CD4-positive, alpha-beta T cell (primary cell): ENCODE measurements around the gene DCP1B. TPM values are rescaled to one million over a fixed set of nuclear protein-coding genes. Genes with fewer than 3 reads are reported as not detected.

ENCODE experiments used
- ATAC-seq: fragments of 200-7000 bp; cut with Tn5 transposase; one replicate; pipeline ENCODE4 v1.10.0; 2022; ENCODE audit warnings: mild to moderate bottlenecking; ENCODE audit not compliant: poor library complexity
- CTCF ChIA-PET: fragments of 350-600 bp; sonication (Branson Sonifier 250); formaldehyde crosslinking; loops from one replicate; lab custom pipeline; 2021; ENCODE audit warnings: antibody characterized with exemption, inconsistent platforms; lab: Charles Lee
- POLR2A ChIA-PET: fragments of 350-600 bp; sonication (Branson Sonifier 250); formaldehyde crosslinking; loops from one replicate; lab custom pipeline; 2021; ENCODE audit warnings: antibody characterized with exemption, inconsistent platforms; lab: Charles Lee
- DNase-seq, 14 experiments: peaks; one replicate each; pipeline ENCODE4 v3.0.0-alpha.2; 2013 to 2020; ENCODE audit warnings: mixed read lengths in 2 of 14
- H3K27ac ChIP-seq, 2 donors: one replicate each; pipeline versions ENCODE4 v1.5.1 to v1.7.0; 2013; ENCODE audit warnings: low read length in 2 of 2, low read depth in 1 of 2, mild to moderate bottlenecking in 1 of 2
- H3K27me3 ChIP-seq, 2 experiments: 1 replicate in 1 of 2; 2 replicates in 1 of 2; pipeline versions ENCODE4 v1.6.1 to v1.7.0; 2013; ENCODE audit warnings: low read length in 2 of 2, control low read depth in 1 of 2, mild to moderate bottlenecking in 1 of 2, moderate library complexity in 1 of 2; ENCODE audit not compliant: insufficient read depth in 2 of 2, control insufficient read depth in 1 of 2
- H3K36me3 ChIP-seq: one replicate; pipeline ENCODE4 v1.6.1; 2013; ENCODE audit warnings: low read length, control low read depth; ENCODE audit not compliant: insufficient read depth
- H3K4me1 ChIP-seq: one replicate; pipeline ENCODE4 v1.6.1; 2013; ENCODE audit warnings: low read length, control low read depth; ENCODE audit not compliant: insufficient read depth
- H3K4me3 ChIP-seq: one replicate; pipeline ENCODE4 v1.5.1; 2013; ENCODE audit warnings: mild to moderate bottlenecking, low read length, moderate library complexity
- H3K9me3 ChIP-seq, 2 experiments: 1 replicate in 1 of 2; 2 replicates in 1 of 2; pipeline versions ENCODE4 v1.6.1 to v1.7.0; 2013; ENCODE audit warnings: low read length in 2 of 2, mild to moderate bottlenecking in 2 of 2, control low read depth in 1 of 2, moderate library complexity in 1 of 2; ENCODE audit not compliant: control insufficient read depth in 1 of 2, insufficient read depth in 1 of 2
- H3K27ac Mint-ChIP-seq: one replicate; pipeline ENCODE4 v1.8.0; 2020; ENCODE audit warnings: mixed read lengths
- H3K27me3 Mint-ChIP-seq: one replicate; pipeline ENCODE4 v1.8.0; 2021; ENCODE audit warnings: mixed read lengths
- H3K36me3 Mint-ChIP-seq: one replicate; pipeline ENCODE4 v1.8.0; 2021; ENCODE audit warnings: low read depth, mixed read lengths
- H3K4me1 Mint-ChIP-seq: one replicate; pipeline ENCODE4 v1.8.0; 2021; ENCODE audit warnings: low read depth, mixed read lengths
- H3K4me3 Mint-ChIP-seq: one replicate; pipeline ENCODE4 v1.8.0; 2020; ENCODE audit warnings: mild to moderate bottlenecking, mixed read lengths
- H3K9me3 Mint-ChIP-seq: one replicate; pipeline ENCODE4 v1.8.0; 2020; ENCODE audit warnings: mixed read lengths
- CTCF ChIP-seq: fragments of 200-600 bp; IDR thresholded peaks from one replicate; pipeline ENCODE4 v1.8.0; 2022; ENCODE audit warnings: antibody characterized with exemption, mild to moderate bottlenecking
- intact Hi-C, 2 experiments: fragments of 100-400 bp; cut with DNase I in 1 of 2; cut with micrococcal nuclease in 1 of 2; formaldehyde crosslinking; loops; one replicate each; pipeline versions ENCODE4 v1.15.1 to v1.9.0; 2023 to 2025; cut with DNase I, micrococcal nuclease
- total RNA-seq, 174 experiments: library from RNA in 2 of 174; stranded (reverse) in 2 of 174; gene quantifications; one replicate each; pipeline ENCODE4 v1.2.3 and lab custom pipeline; 2021 to 2026

The DCP1B gene
- total RNA-seq, 2 experiments from 2014 or later = 4.3 to 4.6 TPM

- Histone ChIP-seq H3K9me3 (no peaks in the 10 kb centered on the region), H3K27me3 (no peaks in the 10 kb centered on the region), H3K27ac (no peak overlapping the region), H3K4me1 (peaks cover 15% of the 10 kb centered on the region), H3K36me3 (no peaks in the 10 kb centered on the region), H3K4me3 (no peak overlapping the region)
- peaks cover 10% of the 10 kb centered on the region for H3K4me1 Mint-ChIP-seq
- no peak for DNase-seq
- H3K27me3 Mint-ChIP-seq = no peaks in the 10 kb centered on the region
- intact Hi-C loops = no loop called here
- POLR2A ChIA-PET = no interaction called here
- no peak overlapping the region for H3K27ac Mint-ChIP-seq
- H3K9me3 Mint-ChIP-seq = no peaks in the 10 kb centered on the region
- H3K4me3 Mint-ChIP-seq = no peak overlapping the region
- no peak for TF ChIP-seq CTCF
- no peaks in the 10 kb centered on the region for H3K36me3 Mint-ChIP-seq
- no peak for ATAC-seq
- CTCF ChIA-PET = no interaction called here
These were observed 74.1 kb downstream of the DCP1B start for GRCh38 chr12:1929985-1930802.

- H3K27ac ChIP-seq = no peak overlapping the region
- no peaks in the 10 kb centered on the region for H3K27me3 ChIP-seq
- Mint-ChIP-seq H3K4me1 (peaks cover 18% of the 10 kb centered on the region), H3K4me3 (no peak overlapping the region), H3K27ac (no peak overlapping the region), H3K27me3 (no peaks in the 10 kb centered on the region), H3K9me3 (no peaks in the 10 kb centered on the region), H3K36me3 (no peaks in the 10 kb centered on the region)
- no peak for TF ChIP-seq CTCF
- H3K36me3 ChIP-seq = no peaks in the 10 kb centered on the region
- H3K4me3 ChIP-seq = no peak overlapping the region
- no peak for ATAC-seq
- no peak for DNase-seq
- H3K9me3 ChIP-seq = no peaks in the 10 kb centered on the region
- CTCF ChIA-PET = no interaction called here
- intact Hi-C loops = no loop called here
- H3K4me1 ChIP-seq = peaks cover 22% of the 10 kb centered on the region
- POLR2A ChIA-PET = no interaction called here
These were observed 74.8 kb downstream of the DCP1B start for GRCh38 chr12:1929241-1929984.

- Mint-ChIP-seq H3K9me3 (no peaks in the 10 kb centered on the region), H3K4me3 (no peak overlapping the region), H3K27ac (no peak overlapping the region), H3K4me1 (peaks cover 22% of the 10 kb centered on the region), H3K36me3 (no peaks in the 10 kb centered on the region), H3K27me3 (no peaks in the 10 kb centered on the region)
- TF ChIP-seq CTCF = no peak
- ChIA-PET CTCF (no interaction called here), POLR2A (no interaction called here)
- Histone ChIP-seq H3K27me3 (no peaks in the 10 kb centered on the region), H3K4me1 (peaks cover 23% of the 10 kb centered on the region), H3K27ac (no peak overlapping the region), H3K36me3 (no peaks in the 10 kb centered on the region), H3K9me3 (no peaks in the 10 kb centered on the region), H3K4me3 (no peak overlapping the region)
- no peak for DNase-seq
- ATAC-seq = no peak
- intact Hi-C loops = no loop called here
These were observed 75.7 kb downstream of the DCP1B start for GRCh38 chr12:1928439-1929121.
